HG02642 (cell line): ENCODE measurements around the gene CPO.

Experiments
- ATAC-seq: cut with Tn5 transposase; IDR thresholded peaks from one replicate; pipeline ENCODE4 v1.9.1; 2021; ENCODE audit warnings: mild to moderate bottlenecking; ENCODE audit not compliant: unreplicated experiment, poor library complexity

The CPO gene

DNA sequence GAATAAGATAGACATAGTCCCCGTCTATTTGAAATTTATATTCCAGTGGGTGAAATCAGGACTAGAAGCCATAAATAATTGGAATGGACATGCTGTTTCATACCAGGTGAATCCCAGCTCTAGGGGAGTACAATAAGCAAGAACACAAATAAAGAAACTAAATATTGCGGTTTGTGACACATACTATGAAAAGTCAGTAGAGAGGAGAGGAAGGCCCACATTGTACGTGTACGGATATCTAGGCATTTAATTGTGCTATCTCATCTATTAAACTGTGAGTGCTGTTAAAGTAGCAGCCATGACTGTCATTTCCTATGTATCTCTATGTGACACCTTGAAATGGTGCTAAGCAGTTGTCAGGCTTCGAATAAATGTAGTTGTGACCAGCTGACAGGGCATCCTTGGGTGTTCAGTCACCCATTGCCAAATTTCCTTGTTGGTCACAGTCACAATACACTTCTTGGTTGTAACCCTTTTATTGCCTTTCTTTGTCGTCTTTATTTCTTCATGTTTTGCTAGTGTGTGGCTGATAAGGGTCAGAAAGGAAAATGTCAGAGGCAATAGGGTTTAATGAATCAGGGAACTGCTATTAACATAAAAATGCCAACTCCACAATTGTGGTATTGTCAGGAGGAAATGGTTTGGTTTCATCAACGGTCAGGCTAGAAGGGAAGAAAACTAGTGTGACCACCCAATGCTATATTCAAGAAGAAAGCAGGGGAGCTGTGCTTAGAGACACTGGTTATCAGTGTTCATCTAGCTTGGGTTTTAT lies 31.5 kb downstream of the CPO start:
- no peak for ATAC-seq

DNA sequence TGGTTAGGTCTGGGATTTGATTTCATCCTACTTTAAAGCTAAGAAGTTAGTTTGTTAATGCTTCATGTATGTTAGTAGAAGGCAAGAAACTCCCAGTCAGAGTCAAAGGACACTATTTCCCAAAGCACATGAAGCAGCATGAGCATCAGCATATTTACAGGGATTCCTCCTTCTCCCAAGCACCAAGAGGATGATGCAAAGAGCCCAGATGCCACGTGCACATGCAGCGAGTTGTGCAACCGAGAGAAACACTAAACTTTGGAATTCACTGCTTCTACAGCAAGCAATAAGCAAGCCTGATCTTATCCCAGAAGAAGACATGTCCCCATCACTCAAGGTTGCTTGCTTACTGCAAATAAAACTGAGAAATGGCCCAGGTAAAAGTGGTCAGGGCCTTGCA lies 32.5 kb downstream of the CPO start:
- no peak for ATAC-seq

DNA sequence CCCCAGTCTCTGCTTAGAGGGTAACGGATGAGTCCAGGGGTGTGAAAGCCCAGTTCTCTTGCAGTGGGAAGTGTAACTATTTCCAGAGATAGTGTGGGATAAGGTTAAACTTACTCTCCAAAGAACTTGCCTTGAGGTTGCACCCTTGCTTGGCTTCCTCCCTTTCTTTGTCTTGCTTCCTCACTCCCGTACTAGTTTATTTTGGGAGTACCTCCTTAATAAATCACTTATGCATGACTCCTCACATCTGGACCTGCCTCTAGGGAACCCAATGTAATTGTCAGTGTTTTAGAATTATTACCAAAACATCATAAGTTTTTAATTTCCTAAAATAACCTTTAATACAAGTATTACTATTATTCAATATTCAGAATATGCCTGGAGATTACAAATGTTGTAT lies 35.2 kb downstream of the CPO start:
- ATAC-seq: no peak

DNA sequence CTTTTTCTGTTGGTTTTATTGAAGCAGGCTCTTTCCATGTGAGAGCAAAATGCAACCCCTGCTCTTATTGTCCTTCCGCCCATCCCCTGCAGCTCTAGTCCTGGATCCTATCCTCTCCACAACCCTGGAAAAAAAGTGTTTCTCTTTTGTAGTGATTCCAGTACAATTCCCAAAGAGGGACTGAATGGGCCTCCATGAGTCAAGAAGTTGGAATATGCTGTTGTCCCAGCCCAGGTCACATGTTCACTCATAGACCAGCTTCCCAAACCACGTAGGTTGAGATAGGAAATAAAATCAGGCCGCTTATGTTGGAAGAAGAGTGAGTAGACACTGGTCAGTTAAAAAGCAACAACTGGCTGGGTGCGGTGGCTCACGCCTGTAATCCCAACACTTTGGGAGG lies 39.4 kb downstream of the CPO start:
- ATAC-seq: no peak

DNA sequence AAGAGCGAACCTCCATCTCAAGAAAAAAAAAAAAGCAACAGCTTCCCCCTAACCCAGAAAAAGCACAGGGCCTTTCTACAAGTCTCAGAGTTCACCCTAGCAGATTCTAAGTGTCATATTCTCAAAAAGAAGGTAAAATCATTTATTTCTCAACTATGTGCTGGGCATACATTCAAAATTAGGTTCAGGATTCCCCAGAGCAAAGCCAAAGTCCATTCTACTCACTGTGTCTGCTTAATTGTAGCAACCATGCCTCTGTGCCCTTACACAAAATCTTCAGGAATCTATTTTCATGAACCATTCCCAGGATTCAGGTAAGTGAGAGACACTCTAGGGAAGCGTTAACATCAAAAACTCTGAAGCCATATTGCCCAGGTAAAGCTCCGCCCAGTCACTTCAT lies 40.0 kb downstream of the CPO start:
- ATAC-seq: no peak

DNA sequence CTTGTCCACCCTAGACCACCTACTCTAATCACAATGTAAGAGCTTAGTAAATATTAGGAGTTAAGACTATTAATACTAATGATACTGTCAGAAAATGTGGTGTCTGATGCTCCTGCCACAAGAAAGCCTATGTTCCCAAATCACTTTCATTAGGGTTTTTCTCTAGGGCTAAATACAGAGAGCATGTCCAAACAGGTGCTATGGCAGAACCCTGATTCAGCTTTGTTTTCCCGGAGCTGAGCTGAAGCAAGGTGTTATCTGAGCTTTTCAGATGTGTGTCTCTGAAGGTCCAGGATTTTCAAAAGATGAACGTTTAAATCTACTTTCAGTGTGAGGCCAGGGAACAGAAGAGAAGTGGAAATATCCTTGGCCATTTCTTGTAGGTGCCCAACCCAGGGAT lies 40.6 kb downstream of the CPO start:
- no peak for ATAC-seq

DNA sequence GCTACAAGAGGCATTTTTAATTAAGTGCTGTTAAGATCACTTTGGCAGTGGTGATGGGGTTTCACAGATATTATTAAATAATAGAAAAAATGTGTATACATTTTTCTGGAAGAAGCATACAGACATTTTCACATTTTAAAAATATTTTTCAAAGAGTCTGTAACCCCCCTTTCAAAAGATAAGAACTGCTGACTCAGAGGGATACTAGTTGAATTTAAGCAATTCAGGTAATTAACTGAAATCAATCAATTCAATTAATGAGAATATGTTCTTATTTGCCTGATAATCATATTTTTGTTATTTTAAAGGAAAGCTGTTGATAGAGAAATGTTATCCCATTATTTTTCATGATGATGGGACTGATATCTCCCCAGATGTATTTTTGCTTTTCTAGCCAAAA lies 41.1 kb downstream of the CPO start:
- no peak for ATAC-seq

DNA sequence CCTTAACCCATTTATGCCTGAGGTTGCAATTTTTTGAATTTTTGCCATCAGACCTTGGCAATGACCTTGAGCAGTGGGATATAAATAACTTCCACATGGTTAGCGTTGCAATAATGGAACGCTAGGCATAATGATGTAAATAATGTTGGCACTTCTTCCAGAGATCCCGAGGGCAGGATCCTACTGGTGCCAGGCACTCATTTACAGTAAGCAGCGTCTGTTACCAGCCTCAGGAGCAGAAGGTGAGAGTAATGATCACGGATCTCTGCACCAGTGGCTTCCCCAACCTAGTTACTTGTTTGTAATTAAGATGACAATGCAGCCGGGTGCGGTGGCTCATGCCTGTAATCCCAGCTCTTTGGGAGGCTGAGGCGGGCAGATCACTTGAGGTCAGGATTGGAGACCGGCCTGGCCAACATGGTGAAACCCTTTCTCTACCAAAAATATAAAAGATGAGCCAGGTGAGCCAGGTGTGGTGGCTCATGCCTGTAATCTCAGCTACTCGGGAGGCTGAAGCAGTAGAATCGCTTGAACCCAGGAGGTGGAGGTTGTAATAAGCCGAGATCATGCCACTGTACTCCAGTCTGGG lies 41.9 kb downstream of the CPO start:
- no peak for ATAC-seq

DNA sequence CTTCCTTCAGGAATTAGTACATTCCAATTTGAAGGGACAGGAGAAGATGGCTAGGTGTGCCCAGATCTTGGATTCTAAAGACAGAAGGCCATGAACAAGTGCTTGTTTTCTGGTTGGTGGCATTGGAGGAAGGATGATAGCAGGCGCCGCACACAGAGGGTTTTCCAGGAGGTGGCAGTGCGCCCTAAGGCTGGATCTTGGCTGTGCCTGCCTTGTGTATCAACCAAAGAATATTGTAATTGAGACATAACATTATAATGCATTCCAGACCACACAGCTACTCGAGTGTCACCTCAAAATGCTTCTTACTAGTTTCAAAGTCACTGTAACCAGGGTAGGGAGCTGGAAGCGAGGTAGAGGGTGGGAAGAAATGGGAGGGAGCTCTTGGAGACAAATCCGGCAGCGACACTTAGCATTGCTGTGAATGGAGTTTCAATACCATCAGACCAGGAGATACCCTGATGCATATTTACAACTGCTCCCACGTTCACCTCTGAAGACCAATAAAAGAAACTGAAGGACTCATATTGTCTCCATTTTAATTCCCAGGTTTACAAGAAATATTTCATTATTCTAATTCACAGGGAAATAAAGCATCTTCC lies 42.5 kb downstream of the CPO start:
- ATAC-seq: no peak

DNA sequence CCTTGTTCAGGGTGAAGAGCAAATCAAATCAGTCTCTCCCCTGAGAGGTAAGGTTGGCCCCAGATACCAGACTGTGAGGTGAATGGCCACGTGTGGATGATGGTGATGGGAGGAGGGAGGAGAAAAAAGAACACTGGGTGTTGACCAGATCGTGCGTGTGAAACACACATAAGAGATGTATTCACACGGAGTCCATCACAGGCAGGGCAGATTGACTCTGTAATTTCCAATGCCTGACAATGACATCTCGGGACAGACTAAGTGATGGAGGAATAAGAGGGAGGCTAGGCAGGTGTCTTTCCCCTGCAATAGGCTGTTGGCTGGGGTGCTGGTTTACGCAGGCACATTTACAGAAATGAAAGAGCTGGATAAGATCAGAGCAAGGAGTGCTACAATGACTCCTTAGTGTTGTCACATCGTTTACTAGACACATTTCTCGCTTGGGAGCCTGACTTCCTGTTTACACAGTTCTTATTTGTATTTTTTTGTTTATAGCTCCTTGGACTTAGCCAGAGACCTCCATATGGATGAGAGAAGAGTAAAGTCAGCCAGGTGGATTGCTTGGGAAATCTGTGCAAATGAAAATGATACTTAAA lies 43.1 kb downstream of the CPO start:
- no peak for ATAC-seq

DNA sequence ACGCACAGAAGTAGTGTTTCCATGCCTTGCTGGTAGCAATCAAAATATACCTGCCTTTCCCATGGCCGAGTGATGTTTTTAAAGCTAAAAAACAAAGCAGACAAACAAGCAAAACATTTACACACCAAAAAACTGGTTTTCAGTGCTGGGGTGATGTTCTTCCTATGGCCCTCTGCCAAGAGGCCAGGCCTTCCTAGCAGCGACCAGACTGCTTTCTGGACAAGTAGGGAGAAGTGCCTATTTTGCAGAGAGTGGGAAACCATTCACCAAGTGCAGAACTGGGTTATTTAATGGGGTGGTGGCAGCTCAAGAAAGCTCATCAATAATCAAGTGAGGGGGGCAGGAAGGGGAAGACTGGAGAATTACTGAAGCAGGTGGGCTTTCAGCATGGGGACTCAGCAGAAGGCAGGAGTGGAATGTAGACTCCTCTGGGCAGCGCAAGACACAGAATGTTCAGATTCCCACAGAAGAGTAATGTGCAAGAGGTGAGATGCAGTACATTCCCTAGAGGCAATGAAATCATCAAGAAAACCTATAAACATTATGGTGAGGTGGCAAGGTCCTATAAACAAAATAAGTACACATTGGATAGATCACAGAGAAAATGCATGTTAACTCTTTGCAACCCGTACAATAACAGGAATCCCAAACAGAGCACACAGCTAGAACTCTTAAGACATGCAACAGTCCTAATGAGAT lies 44.0 kb downstream of the CPO start:
- ATAC-seq: no peak

DNA sequence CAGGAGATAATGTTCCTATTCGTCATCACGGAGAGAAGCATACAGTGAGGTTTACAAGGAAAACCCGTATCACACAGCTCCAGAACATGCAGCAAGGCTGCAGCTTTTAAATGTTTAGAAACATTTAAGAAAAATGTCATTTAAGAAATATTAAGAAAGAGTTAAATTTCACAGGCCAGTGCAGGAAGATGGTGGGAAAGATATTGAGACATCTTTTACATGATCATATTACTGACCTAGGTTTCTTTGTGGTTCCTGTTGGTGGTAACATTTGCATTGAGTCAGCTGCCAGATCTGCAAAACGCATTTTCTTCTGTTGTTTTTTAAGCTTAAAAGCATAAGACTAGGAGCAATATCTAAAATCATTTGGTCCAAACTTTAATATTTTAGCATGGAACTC lies 44.9 kb downstream of the CPO start:
- ATAC-seq: no peak

DNA sequence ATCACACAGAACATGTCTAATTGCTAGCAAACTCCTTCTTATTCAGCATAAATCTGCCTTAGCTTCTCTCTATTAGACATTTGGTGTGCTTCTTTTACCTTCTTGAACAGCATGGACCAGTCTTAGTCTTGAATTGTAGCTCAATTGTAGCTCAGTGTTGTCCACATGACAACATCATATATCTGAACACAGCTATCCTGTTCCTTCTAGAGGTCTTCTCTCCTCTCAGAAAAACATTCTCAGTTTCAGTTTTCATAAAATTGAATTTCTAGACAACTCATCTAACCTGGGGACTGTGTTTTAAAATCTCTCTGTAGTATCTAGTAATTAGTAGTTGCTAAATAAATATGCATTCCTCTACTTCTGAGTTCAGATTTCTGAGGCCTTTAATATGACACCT lies 47.6 kb downstream of the CPO start:
- no peak for ATAC-seq

DNA sequence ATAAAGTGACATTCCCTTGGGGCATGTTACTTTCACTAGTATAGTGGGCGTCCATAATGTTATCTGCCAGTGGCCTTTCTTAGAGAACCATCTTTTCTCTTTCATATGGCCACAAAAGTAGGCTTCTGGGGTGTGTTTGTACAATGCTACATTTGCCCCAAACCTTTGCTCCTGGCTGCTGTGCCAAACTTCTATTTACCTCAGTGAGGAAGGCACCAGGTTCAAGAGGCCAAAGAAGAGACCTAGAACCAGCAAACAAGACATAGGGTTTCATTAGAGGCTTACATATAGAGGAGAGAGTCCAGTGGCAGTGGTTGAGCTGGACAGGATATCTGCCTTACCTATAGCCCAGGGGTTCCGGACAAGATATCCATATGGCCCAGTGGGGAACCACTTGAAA lies 48.5 kb downstream of the CPO start:
- no peak for ATAC-seq

DNA sequence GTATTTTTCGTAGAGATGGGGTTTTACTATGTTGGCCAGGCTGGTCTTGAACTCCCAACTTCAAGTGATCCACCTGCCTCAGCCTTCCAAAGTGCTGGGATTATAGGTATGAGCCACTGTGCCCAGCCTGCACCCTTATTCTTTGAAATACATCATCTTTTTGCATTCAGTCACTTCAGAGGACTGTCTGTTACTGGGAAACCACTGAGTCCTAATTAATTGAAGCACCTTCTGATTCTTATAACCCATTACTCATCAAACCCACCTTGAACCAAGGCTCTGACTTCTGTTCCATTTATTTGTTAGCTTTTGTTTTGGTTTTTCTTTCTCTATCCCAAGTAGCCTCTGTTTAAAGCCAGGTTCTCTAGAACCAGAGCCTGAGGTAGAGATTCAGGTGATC lies 49.6 kb downstream of the CPO start:
- ATAC-seq: no peak

DNA sequence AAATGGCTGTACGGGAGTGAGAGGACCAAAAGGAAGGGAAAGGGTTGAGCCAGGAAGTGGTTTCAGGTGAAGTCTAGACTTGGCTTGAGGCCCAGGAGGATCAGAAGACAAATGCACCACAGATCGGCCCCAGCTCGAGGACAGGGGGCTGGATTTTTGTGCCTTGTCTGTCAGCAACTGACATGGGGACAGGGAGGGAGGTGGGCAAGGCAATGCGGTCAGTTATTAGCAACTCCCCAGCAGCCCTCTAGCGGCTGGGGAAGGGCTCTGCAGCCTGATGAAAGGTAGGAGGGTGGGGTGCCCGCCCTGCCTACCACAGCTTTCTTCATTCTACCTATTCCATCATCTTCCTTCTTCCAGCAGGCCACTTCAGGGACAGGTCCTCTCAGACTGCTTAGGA lies 50.0 kb downstream of the CPO start:
- ATAC-seq: peak; percentile 94

DNA sequence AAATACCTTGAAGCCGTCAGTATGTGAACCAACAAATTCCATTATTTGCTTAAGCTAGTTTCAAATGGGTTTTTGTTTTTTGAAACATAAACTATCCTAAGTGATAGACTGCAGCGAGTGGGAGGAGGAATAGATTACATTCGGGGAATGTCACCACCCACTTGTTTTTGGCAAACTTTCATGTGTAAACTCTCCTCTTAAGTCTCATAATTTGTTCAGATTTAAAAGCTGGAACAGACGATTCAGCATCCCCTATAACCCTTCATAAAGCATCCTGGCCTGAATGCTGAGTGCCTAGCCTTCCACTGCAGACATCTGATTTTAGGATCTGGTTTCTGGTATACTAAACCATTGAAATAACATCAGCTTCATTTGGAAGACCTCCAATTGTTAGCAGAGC lies 51.0 kb downstream of the CPO start:
- ATAC-seq: no peak

DNA sequence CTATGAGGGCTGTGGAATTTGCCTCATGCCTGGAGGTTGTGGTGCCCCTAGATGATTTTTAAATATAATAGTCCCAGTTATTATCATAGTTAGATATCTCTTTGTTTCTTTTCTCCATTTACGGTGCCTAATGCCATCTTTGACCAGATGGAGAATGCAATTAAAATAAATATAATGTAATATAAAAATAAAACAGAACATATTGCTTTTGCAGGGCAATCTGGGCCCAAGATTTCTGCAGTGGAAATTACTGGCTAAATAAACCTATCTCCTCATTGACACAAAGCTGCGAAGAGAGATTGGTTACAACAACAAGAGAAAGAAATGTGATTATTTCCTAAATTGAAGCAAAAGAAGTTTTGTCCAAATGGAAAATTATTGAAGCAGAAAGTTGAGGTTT lies 51.8 kb downstream of the CPO start:
- ATAC-seq: no peak

DNA sequence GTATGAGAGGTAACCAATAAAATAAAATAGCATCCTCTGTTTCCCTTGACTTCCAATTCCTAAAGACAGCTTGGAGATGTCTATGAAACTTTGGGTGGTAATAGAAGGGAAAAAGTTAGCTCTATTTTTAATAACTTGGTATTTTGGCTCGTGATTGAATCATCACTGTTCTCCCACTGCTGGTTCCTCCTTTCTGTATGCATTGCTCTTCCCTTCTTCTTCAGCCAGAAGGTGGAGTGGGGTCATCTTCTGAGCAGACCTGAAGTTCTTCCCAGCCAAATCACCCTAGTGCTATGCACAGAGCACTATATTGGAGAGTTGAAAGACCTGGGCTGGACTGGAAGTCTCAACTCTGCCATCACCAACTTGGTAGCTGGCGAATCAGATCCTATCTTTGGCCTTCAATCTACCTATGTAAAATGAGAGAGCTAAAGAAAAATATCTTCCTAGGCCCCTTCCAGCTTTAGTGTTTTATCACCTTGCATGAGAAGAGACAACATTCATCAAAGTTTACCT lies 54.1 kb downstream of the CPO start:
- ATAC-seq: no peak

DNA sequence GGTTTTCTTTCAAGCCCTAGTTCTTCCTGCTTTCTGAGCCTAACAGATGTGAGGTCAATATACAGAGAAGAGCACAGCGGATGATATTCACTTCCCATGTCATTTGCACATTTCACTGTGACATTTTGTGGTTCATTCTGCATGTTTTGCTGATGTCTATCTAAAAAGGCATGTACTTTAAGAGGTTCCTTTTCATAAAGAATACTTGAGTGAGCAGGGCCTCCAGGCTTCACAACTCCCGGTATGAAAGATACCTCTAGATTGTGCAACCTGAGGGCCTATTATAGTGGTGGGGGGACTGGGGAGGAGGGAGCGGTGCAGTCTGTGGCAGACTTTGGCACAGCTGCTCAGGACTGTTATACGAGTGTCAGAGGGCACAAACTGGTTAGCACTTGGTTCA lies 54.6 kb downstream of the CPO start:
- ATAC-seq: no peak

DNA sequence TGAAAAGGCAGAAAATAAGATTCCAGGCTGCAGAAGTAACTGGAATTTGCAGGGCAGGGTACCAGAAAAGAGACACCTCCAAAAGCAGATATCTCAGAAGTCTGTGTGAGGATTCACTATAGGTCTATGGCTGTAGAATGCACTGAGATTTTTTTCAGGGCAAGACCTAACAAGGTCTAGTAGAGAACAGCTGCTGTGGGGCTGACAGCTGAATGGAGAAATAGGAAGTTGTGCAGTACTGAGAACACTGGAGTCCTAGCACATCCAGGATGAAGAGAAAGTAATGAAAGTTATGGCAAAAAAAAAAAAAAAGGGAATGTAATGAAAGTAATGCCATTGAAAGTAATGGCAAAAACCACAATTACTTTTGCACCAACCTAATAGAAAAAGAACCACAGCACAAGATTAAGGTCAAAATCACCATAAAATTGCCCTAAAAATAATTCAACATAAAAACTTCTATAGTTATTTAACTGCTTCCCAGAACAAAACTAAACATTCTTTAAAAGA lies 57.3 kb downstream of the CPO start:
- no peak for ATAC-seq
